ENCODE measurements around the gene ASIC4. TPM values are rescaled to one million over a fixed set of nuclear protein-coding genes. Genes with fewer than 3 reads are reported as not detected.

ASIC4 gene
- total and polyA plus RNA-seq, 2 of the 4 experiments (the other 2 are of a cell fraction), result 0.10 TPM; not detected in 1

- no peak overlapping the region for H2BK5ac ChIP-seq (ENCODE audit: low read depth, low read length, poor library complexity, severe bottlenecking)
- WGBS, 2 experiments (ENCODE audit: extremely low coverage in 2 of 2, insufficient read length in 1 of 2), result 5% methylated on average over 8 of the region's 54 CpGs; no CpG with 5 or more reads in 1 of the 2 experiments
- H3K9me1 ChIP-seq (ENCODE audit: insufficient read depth, low read length), result no peaks in the 10 kb centered on the region
- H2AFZ ChIP-seq (replicated peaks; ENCODE audit: low read length, poor library complexity), result peak overlapping the region; percentile 98
- no peak overlapping the region for H3K18ac ChIP-seq (ENCODE audit: low read depth, low read length)
- H3K79me1 ChIP-seq (ENCODE audit: low read depth in 1 of 2, low read length in 2 of 2), result no peaks in the 10 kb centered on the region
- H3K9ac ChIP-seq (ENCODE audit: low read depth, low read length), result peak overlapping the region; percentile 29; the same call in 1 of the 2 replicates
- TF ChIP-seq USF2 (IDR thresholded peaks at IDR 0.05; ENCODE audit: low read depth, low read length) (peak; percentile 66), MXI1 (IDR thresholded peaks at IDR 0.05; ENCODE audit: borderline replicate concordance, low read depth, low read length) (peak; percentile 68; the same call in 1 of the 2 replicates), ELK1 (IDR thresholded peaks at IDR 0.05; ENCODE audit: borderline replicate concordance, low read depth, low read length) (no peak), MAZ (IDR thresholded peaks at IDR 0.05; ENCODE audit: borderline replicate concordance, low read depth, low read length) (peak; percentile 60; the same call in 1 of the 2 replicates)
- intact Hi-C loops (cut with micrococcal nuclease), result no loop called here
- H3K56ac ChIP-seq (ENCODE audit: extremely low read depth, insufficient read depth, low read length), result no peak overlapping the region
- dilution Hi-C loops (cut with HindIII; ENCODE audit: low sequenced_read_pairs, unreplicated experiment), result no loop called here
- BruUV-seq (replicated peaks), result no TSS peak
- ChIA-PET CTCF (interaction anchor here (1.1 to 1.2 kb wide), 2 partner anchors 8 to 22 kb away, joined by 3 read pairs; no protein-coding TSS in a partner anchor), POLR2A (ENCODE audit: unreplicated experiment) (no interaction called here)
- no peak overlapping the region for H2AK5ac ChIP-seq (ENCODE audit: low read depth, low read length)
- no peaks in the 10 kb centered on the region for H3K36me3 ChIP-seq (ENCODE audit: control insufficient read depth, insufficient read depth, low read length)
- peak overlapping the region; percentile 79 for H3K4me3 ChIP-seq (ENCODE audit: insufficient read depth, low read depth, low read length)
- ATAC-seq (ENCODE audit: low read depth), result peak; percentile 20
- H4K20me1 ChIP-seq (ENCODE audit: insufficient read depth, low read length), result no peaks in the 10 kb centered on the region; the same call in 1 of the 2 replicates
- no peak overlapping the region for H2BK15ac ChIP-seq (ENCODE audit: low read depth, low read length)
- 0 out of 2 replicates have a peak overlapping the region, but pooled peaks have one; percentile 39 for H2BK120ac ChIP-seq (ENCODE audit: low read depth, low read length)
- H3K27ac ChIP-seq (ENCODE audit: insufficient read depth, low read length), result no peak overlapping the region; the same call in 1 of the 2 replicates
- H2BK20ac ChIP-seq (ENCODE audit: low read depth, low read length), result no peak overlapping the region
- peak; percentile 49 for DNase-seq
- no peaks in the 10 kb centered on the region for H3K9me3 ChIP-seq (ENCODE audit: control insufficient read depth, insufficient read depth, low read length)
- H3K4me2 ChIP-seq (ENCODE audit: low read depth, low read length), result peak overlapping the region; percentile 94
- H4K91ac ChIP-seq (ENCODE audit: insufficient read depth, low read depth, low read length), result no peak overlapping the region
- peak overlapping the region; percentile 25; the same call in 1 of the 2 replicates for H3K23ac ChIP-seq (ENCODE audit: low read depth, low read length)
- peak overlapping the region; percentile 89 for H2AK9ac ChIP-seq (replicated peaks; ENCODE audit: low read depth, low read length, poor library complexity)
- no peak overlapping the region for H4K5ac ChIP-seq (ENCODE audit: low read depth, low read length)
- H3K4me1 ChIP-seq (ENCODE audit: control insufficient read depth, insufficient read depth, low read length), result peaks cover 8% of the 10 kb centered on the region; the same call in 1 of the 2 replicates
- no peaks in the 10 kb centered on the region for H3K27me3 ChIP-seq (ENCODE audit: control insufficient read depth, insufficient read depth, low read length)
- no peak overlapping the region; the same call in 1 of the 2 replicates for H3K14ac ChIP-seq (replicated peaks; ENCODE audit: low read depth, low read length)
- peak overlapping the region; percentile 25; the same call in 1 of the 2 replicates for H3K4ac ChIP-seq (ENCODE audit: low read depth, low read length)
- H4K8ac ChIP-seq (ENCODE audit: low read depth in 2 of 2, low read length in 2 of 2), result peak overlapping the region in 1 of 2 experiments; percentile 64; a peak in 2 of 4 replicates
- in situ Hi-C loops (cut with MboI; ENCODE audit: low sequenced_read_pairs), result no loop called here
Measured at GRCh38 chr2:219551441-219552381, 37.4 kb downstream of the ASIC4 start.
